ENCODE results near the gene CACNA2D3.

CACNA2D3 gene

DNA sequence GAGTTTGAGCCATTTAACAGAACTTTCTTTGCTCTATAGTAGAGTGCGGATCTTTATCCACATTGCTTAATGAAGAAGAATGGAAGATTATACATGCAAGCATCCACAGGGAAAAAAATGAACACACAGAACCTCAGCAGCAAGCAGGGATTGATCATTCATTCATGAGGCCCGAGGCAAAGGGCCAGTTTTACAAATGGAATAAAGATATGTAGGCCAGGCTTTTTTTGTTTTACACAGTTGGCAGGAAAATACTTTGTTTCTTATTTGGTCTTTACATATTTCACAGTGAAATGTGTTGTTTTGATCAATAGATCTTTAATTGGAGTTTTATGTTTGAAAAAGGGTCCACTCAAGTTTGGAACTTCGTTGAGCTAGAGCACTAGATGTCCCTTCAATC lies 688.0 kb downstream of the CACNA2D3 start:
- no peak for DNase-seq

GRCh38 chr3:54814224-54814623 lies 691.9 kb downstream of the CACNA2D3 start:
- no peak for DNase-seq

- no peak for DNase-seq
Observed at GRCh38 chr3:54817628-54818027, 695.3 kb downstream of the CACNA2D3 start.

- no peak for DNase-seq
Observed at GRCh38 chr3:54818486-54818885, 696.1 kb downstream of the CACNA2D3 start.

- no peak for DNase-seq
Observed at GRCh38 chr3:54818942-54819341, 696.6 kb downstream of the CACNA2D3 start.

DNA sequence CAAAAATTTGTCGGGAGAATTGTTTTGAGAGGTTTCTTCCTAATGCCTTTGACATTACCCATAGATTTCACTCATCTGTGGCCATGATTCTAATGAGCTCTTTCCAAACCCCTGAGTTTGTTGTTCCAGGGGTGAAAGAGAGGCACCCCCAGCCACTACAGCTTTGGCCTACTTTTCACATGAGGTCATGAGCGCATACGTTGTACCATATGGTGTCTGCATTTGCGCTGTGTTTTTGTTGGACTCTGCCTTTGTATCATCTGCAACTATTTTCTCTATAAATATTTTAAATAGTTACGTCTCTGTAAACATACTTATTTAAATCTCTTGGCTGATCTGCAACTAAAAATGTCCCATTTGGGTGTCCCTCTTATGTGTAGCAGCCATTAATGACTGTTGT lies 697.6 kb downstream of the CACNA2D3 start:
- DNase-seq: no peak

DNA sequence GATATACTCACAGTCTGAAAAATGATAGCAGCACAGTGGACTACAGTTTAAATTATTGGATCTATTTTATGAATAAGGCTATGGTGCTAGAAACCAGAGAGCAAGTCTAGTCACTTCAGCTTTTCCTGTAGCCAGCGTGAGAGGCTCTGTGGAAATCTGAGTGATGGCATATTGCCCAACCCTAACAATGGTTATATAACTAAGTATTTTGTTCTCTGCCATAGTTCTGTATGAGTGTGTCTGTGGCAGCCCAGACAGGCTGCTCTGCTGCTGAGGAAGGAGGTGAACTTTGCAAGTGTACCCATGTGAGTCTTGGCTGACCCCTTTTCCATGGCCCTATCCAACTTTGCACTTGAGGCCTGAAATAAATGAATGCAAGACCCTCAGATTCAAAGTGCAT lies 699.9 kb downstream of the CACNA2D3 start:
- no peak for DNase-seq

DNA sequence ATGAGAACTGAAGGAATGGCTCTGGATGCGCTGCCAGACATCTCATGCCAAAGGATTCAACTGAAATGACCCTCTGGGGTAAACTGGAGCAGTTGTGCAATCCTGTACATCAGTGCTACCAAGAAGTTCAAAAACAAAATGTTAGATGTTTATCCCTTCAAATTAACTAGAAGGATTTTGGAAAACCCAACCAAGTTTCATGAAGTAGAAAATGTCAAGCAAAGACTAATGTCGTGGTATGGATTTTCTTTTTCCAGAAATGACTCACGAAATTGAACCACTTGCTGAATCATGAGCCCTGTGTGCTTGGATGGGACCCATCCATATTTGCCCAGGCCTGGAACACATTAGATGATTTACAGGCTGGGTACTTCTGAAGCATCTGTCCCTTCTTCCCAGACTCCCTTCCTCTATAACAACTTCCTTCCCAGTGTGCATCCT lies 703.9 kb downstream of the CACNA2D3 start:
- no peak for DNase-seq

DNA sequence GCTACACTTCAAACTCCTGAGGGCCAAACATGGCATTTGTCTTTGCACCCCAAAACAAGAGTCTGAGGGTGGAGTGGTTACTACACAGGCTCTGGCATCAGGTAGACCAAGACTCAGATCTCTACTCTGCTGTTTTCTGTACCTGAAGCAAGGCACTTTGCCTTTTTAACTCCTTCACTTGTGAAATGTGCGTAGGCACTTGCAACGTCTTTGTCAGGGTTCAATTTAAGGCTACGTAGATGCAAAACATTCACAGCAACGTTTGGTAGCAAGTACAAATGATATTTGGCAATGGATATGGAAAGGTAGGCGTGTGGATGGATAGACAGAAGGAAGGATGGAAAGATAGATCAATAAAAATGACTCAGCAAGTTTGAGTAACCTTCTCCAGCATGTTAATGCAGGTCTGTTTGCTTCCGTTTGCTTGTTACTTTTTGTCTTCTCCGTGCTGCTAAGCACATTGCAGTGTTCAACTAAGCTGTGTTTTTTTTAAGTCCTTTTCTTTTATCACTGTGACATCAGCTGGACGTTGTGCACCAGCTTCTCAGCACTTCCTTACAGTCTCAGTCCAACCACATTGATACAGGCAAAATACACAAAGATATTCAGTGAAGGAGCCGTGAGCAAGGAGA lies 704.8 kb downstream of the CACNA2D3 start:
- DNase-seq: no peak

DNA sequence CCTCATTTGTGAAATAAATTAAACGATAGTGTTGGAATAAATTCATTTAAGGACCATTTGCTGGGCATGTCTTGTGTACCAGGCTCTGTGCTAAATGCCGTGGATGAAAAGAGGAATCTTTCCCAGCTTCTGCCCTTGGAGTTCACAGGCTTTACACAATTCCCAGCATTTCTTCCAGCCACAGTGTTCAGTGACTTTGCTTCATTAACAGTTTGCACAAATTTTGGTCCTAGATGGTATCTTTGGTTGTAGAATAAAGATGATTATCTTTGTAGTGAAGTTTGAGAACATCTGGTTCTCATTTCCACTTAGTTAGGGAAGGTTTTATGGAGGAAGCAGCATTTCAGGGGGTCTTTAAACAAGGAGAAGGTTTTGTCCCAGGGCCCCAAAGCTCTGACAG lies 705.4 kb downstream of the CACNA2D3 start:
- no peak for DNase-seq

- DNase-seq: no peak
Observed at GRCh38 chr3:54830658-54831057, 708.3 kb downstream of the CACNA2D3 start.

- DNase-seq: no peak
Observed at GRCh38 chr3:54831112-54831511, 708.8 kb downstream of the CACNA2D3 start.

GRCh38 chr3:54832876-54833275 lies 710.5 kb downstream of the CACNA2D3 start:
- DNase-seq: no peak

DNA sequence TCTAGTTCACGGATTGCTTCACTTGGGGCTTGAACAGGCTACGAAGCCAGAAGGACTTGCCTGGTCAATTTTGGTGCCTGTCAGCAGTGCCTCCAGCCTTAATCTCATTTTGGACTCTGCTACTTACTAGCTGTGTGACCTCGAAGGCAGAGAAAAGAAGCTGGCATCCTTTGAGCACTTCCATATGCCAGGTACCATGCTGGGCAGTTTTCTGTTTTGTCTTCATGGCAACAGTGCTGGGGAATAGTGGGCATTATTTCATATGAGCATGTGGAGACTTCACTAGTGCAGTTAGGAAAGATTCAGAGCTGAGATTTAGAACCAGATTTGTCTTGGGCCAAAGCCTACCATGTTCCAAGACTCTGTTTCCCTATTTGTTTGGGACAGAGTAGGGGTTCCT lies 713.3 kb downstream of the CACNA2D3 start:
- no peak for DNase-seq

DNA sequence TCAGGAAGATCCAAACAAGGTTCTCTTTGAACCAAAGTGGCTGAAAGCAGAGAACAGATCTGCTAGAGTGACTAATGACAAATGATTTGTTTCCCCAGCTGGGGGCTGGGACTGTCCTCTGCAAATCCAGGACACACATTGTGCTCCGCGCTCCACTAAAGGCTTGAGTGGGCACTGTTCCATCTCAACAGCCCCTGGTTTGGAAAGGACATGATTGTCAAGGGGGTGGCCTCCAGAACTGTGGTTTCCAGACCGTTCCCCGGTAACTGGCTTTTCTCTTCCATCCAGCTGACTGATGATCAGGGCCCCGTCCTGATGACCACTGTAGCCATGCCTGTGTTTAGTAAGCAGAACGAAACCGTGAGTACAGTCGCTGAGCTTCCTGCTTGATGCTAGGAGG lies 714.5 kb downstream of the CACNA2D3 start:
- DNase-seq: no peak

- no peak for DNase-seq
Observed at GRCh38 chr3:54837964-54838363, 715.6 kb downstream of the CACNA2D3 start.

GRCh38 chr3:54841471-54841870 lies 719.1 kb downstream of the CACNA2D3 start:
- DNase-seq: no peak

GRCh38 chr3:54843352-54843751 lies 721.0 kb downstream of the CACNA2D3 start:
- no peak for DNase-seq

GRCh38 chr3:54844211-54844610 lies 721.9 kb downstream of the CACNA2D3 start:
- no peak for DNase-seq

GRCh38 chr3:54845011-54845410 lies 722.7 kb downstream of the CACNA2D3 start:
- DNase-seq: no peak

DNA sequence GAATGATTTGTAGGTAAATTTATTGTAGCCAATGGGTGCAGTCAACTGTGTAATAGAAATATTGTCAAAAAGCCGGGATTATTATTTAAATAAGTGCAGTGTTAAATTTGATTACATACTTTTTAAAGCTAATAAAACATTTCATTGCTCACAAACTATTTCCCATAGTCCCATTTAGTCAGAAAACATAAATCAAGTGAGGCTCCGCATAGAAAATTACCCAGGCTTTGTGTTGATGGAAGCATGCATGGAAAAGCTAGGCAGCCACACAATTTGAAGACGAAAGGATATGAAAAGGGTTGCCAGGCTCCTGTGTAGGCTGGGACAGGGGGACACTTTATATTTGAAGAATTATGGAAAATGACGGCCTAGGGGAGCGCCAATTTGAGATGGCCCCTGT lies 723.2 kb downstream of the CACNA2D3 start:
- DNase-seq: no peak

GRCh38 chr3:54846119-54846518 lies 723.8 kb downstream of the CACNA2D3 start:
- no peak for DNase-seq

DNA sequence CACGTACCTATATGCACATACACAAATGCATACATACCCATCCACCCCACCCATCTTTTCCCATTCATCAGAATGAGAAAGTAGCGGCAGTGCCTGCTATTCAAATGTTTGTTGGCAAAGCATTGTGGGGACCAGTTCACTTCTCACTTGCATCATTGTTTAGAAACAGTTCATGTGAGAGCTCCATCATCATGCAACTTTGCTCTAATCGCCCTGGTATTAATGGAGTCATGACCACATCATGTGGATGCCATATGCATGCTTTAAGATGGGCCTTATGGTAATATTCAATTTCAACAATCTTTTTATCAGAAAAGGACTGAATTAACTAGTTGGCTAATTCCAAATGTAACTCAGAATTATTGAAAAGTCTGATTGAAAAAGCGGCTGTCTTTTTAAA lies 725.0 kb downstream of the CACNA2D3 start:
- no peak for DNase-seq

DNA sequence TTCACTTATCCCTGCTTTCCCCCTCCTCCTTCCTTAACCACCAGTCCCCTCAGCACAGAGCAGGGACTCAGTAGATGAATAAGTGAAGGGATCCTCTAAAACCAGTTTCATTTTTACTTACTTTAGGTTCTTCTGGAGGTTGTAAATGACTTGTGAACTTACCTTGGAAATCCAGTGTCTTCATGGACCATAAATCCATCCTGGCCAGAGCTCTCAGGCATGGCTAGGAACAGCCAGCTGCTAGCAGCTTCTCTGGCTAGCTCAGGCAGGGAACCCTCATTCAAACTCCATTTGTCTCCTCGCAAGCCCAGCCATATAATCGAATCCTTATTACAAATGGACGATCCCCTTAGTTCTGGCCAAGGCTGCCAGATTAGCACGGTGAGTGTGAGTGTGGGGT lies 727.0 kb downstream of the CACNA2D3 start:
- DNase-seq: no peak

GRCh38 chr3:54850484-54851018 lies 728.2 kb downstream of the CACNA2D3 start:
- DNase-seq: no peak

All from right kidney (tissue), 1 donor.